PC-9 (cell line): Measurements from ENCODE around the gene TMEM74B. TPM values are rescaled to one million over a fixed set of nuclear protein-coding genes. Genes with fewer than 3 reads are reported as not detected.

ENCODE experiments used
- BruUV-seq: library from RNA; stranded (reverse); fragments of 400-500 nt; replicated peaks from 2 replicates; lab custom pipeline; 2021; lab: Mats Ljungman, UMichigan
- CTCF ChIA-PET: fragments of 300-600 bp; sonication (Branson Sonifier 250); formaldehyde crosslinking; loops from one replicate; lab custom pipeline; 2022; ENCODE audit warnings: antibody characterized with exemption; lab: Charles Lee
- POLR2A ChIA-PET: fragments of 300-600 bp; sonication (Branson Sonifier 250); formaldehyde crosslinking; loops from one replicate; lab custom pipeline; 2022; ENCODE audit warnings: antibody characterized with exemption; ENCODE audit not compliant: unreplicated experiment; lab: Charles Lee
- DNase-seq, 2 experiments: peaks; one replicate each; pipeline versions ENCODE4 v3.0.0 to v3.0.0-alpha.2; 2015 to 2022; ENCODE audit warnings: mixed read lengths in 1 of 2
- H2AFZ ChIP-seq: fragments of 200-600 bp; sonication (generic); 2 replicates; pipeline ENCODE4 v1.8.1; 2017; ENCODE audit warnings: antibody characterized with exemption
- H3F3A ChIP-seq: fragments of 200-600 bp; sonication (generic); 2 replicates; pipeline ENCODE4 v1.8.1; 2017; ENCODE audit warnings: antibody characterized with exemption, mild to moderate bottlenecking, low read depth; ENCODE audit not compliant: insufficient read depth
- H3K27ac ChIP-seq: fragments of 200-600 bp; sonication (generic); 2 replicates; pipeline ENCODE4 v1.6.1; 2016; ENCODE audit warnings: mixed run types
- H3K27me3 ChIP-seq: fragments of 200-600 bp; sonication (generic); 2 replicates; pipeline ENCODE4 v1.6.1; 2016; ENCODE audit warnings: low read depth, mixed run types; ENCODE audit not compliant: insufficient read depth
- H3K36me3 ChIP-seq: fragments of 200-600 bp; sonication (generic); 2 replicates; pipeline ENCODE4 v1.6.1; 2016; ENCODE audit warnings: low read depth, mixed run types
- H3K4me1 ChIP-seq: fragments of 200-600 bp; sonication (generic); replicated peaks from 2 replicates; pipeline ENCODE4 v1.6.1; 2016; ENCODE audit warnings: mixed run types; ENCODE audit not compliant: insufficient read depth
- H3K4me2 ChIP-seq: fragments of 200-600 bp; sonication (generic); 2 replicates; pipeline ENCODE4 v1.6.1; 2017; ENCODE audit warnings: mixed run types
- H3K4me3 ChIP-seq: fragments of 200-600 bp; sonication (generic); 2 replicates; pipeline ENCODE4 v1.6.1; 2016; ENCODE audit warnings: mixed run types
- H3K79me2 ChIP-seq: fragments of 200-600 bp; sonication (generic); 2 replicates; pipeline ENCODE4 v1.6.1; 2017; ENCODE audit warnings: low read depth, mixed run types
- H3K9me2 ChIP-seq: fragments of 200-600 bp; sonication (generic); 2 replicates; pipeline ENCODE4 v1.8.1; 2017; ENCODE audit warnings: mild to moderate bottlenecking; ENCODE audit not compliant: insufficient read depth
- H3K9me3 ChIP-seq: fragments of 200-600 bp; sonication (generic); 2 replicates; pipeline ENCODE4 v1.8.1; 2016; ENCODE audit warnings: low read depth; ENCODE audit not compliant: insufficient read depth
- H4K20me1 ChIP-seq: fragments of 200-600 bp; sonication (generic); 2 replicates; pipeline ENCODE4 v1.8.1; 2017; ENCODE audit not compliant: insufficient read depth
- EZH2 ChIP-seq: fragments of 200-600 bp; sonication (generic); IDR thresholded peaks from 2 replicates; pipeline ENCODE4 v1.8.0; 2017; ENCODE audit warnings: antibody characterized with exemption, low read depth
- intact Hi-C: fragments of 100-400 bp; cut with micrococcal nuclease; formaldehyde crosslinking; loops from one replicate; pipeline ENCODE4 v1.10.0; 2022; ENCODE audit not compliant: unreplicated experiment
- total RNA-seq: library from RNA; stranded (reverse); gene quantifications from 2 replicates; pipeline ENCODE4 v1.2.3, GENCODE V29; 2021
- TF ChIP-seq, protein P1 (sequence below): fragments of 200-600 bp; sonication (generic); conservative IDR thresholded peaks from 2 replicates; pipeline ENCODE4 v1.6.1; 2017; ENCODE audit warnings: mixed run types, antibody characterized with exemption, mild to moderate bottlenecking, moderate library complexity

TMEM74B gene
- total RNA-seq, 1 experiment from 2014 or later, result 0.44 TPM

DNA sequence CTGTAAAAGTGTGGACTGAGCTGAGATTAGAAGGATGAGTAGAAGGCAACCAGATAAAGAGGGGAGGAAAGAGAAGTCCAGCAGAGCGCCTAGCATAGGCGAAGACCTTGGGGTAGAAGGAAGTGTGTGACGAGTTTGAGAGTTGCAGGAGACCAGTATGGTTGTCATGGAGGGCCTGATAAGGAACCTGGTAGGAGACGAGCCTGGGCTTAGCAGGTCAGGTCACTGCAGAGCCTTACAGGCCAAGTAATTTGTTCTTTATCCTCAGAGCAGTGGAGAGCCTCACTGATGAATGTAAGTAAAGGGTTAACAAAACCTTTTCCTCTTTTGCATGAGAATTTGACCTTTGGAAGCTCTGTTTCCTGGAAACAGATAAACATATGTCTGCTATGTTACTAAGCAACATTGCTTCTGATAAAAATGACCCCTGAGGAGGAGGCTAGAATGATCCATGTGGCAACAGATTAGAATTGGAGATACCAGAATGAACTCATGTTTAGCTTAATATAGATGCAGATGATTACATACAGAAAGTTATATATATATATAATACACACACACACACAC is 2.9 kb upstream of the TMEM74B start:
- Histone ChIP-seq H3K9me3 (no peaks in the 10 kb centered on the region), H2AFZ (no peak overlapping the region), H3K79me2 (no peaks in the 10 kb centered on the region), H3K4me3 (no peak overlapping the region), H3K36me3 (no peaks in the 10 kb centered on the region), H4K20me1 (no peaks in the 10 kb centered on the region), H3K27ac (no peak overlapping the region), H3K4me2 (no peak overlapping the region), H3K4me1 (no peaks in the 10 kb centered on the region), H3F3A (no peaks in the 10 kb centered on the region), H3K27me3 (peaks cover 40% of the 10 kb centered on the region), H3K9me2 (no peaks in the 10 kb centered on the region)
- POLR2A ChIA-PET, result no interaction called here
- TF ChIP-seq, protein P1, sequence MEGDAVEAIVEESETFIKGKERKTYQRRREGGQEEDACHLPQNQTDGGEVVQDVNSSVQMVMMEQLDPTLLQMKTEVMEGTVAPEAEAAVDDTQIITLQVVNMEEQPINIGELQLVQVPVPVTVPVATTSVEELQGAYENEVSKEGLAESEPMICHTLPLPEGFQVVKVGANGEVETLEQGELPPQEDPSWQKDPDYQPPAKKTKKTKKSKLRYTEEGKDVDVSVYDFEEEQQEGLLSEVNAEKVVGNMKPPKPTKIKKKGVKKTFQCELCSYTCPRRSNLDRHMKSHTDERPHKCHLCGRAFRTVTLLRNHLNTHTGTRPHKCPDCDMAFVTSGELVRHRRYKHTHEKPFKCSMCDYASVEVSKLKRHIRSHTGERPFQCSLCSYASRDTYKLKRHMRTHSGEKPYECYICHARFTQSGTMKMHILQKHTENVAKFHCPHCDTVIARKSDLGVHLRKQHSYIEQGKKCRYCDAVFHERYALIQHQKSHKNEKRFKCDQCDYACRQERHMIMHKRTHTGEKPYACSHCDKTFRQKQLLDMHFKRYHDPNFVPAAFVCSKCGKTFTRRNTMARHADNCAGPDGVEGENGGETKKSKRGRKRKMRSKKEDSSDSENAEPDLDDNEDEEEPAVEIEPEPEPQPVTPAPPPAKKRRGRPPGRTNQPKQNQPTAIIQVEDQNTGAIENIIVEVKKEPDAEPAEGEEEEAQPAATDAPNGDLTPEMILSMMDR, result no peak
- TF ChIP-seq EZH2, result no peak
- intact Hi-C loops, result no loop called here
- DNase-seq, result peak in 1 of 2 experiments; percentile 56
- no TSS peak for BruUV-seq
- CTCF ChIA-PET, result interaction anchor here (1.3 kb wide), 1 partner anchor 12 kb away, joined by 3 read pairs; no protein-coding TSS in a partner anchor

DNA sequence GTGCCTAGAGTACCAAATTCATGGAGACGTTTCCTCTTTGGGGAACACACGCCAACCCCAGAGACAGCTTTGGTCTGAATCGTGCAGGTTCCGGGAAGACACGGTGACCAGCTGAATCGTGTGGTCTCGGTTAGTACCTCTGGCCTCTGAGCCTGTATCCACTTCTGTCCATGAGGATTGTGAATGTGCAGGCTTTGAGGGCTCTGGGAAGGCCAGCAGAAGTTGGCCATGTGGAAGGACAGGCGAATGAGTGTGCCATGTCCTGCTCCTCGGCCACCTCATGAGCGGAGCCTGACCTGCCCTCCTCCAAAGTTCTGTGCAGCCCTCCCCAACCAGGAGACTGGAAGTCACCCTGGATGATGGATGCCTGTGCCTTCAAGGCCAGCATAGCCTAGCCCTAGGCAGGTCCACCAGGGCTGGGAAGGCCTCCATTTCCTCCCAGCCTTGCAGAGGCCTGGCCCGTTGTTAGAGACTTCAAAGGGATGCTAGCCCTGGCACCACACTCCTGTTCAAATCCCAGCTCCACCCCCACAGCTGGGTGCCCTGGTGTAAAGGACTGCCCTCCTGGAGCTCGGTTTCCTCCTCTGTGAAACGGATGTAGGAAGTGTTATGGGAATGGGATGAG is 1.7 kb upstream of the TMEM74B start:
- Histone ChIP-seq H3K4me1 (no peaks in the 10 kb centered on the region), H3K9me3 (no peaks in the 10 kb centered on the region), H3K4me2 (no peak overlapping the region), H3K4me3 (no peak overlapping the region), H3F3A (no peaks in the 10 kb centered on the region), H3K9me2 (no peaks in the 10 kb centered on the region), H2AFZ (no peak overlapping the region), H3K27me3 (peaks cover 33% of the 10 kb centered on the region), H4K20me1 (no peaks in the 10 kb centered on the region), H3K79me2 (no peaks in the 10 kb centered on the region), H3K36me3 (no peaks in the 10 kb centered on the region), H3K27ac (no peak overlapping the region)
- ChIA-PET CTCF (interaction anchor here (1.3 kb wide), 1 partner anchor 14 kb away, joined by 3 read pairs; no protein-coding TSS in a partner anchor), POLR2A (no interaction called here)
- intact Hi-C loops, result no loop called here
- no peak for TF ChIP-seq EZH2
- TF ChIP-seq, protein P1, result no peak
- no peak for DNase-seq
- BruUV-seq, result no TSS peak

DNA sequence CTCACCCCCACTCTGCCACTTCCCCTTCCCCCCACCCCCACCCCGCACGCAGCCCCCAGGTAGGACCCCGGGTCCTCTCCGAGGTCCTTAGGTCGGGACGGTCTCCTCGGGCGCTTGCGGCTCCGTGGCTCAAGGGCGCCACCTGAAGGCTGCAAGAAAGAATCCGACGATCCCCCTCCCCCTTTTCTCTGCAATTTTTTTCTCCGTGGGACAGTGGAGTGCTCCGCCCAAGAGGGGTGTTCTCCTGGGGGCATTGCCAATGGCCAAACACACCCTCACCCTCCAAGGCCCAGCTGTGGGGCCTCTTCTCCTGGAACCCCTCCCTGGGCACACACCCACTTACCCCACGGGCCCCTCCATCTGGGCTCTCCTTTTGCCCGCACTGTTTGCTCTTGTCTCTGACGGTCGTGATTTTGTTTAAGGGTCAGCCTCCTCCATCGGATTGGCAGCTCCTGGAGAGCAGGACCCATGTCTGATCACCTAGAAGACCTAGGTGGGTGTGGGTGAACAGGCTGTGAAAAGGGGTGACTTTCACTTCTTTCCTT is 1.1 kb upstream of the TMEM74B start:
- H3K4me2 ChIP-seq, result peak overlapping the region; percentile 59
- H3K4me1 ChIP-seq, result no peaks in the 10 kb centered on the region
- TF ChIP-seq EZH2, result no peak
- TF ChIP-seq, protein P1, result peak; percentile 69
- H3K36me3 ChIP-seq, result no peaks in the 10 kb centered on the region
- no peaks in the 10 kb centered on the region for H3K9me3 ChIP-seq
- no peak overlapping the region for H3K27ac ChIP-seq
- 0 out of 2 replicates have a peak overlapping the region, but pooled peaks have one; percentile 11 for H3K4me3 ChIP-seq
- DNase-seq, result peak in 1 of 2 experiments; percentile 56
- ChIA-PET CTCF (no interaction called here), POLR2A (no interaction called here)
- H3K9me2 ChIP-seq, result no peaks in the 10 kb centered on the region
- H2AFZ ChIP-seq, result no peak overlapping the region
- no TSS peak for BruUV-seq
- H4K20me1 ChIP-seq, result no peaks in the 10 kb centered on the region
- peaks cover 29% of the 10 kb centered on the region for H3K27me3 ChIP-seq
- intact Hi-C loops, result no loop called here
- H3K79me2 ChIP-seq, result no peaks in the 10 kb centered on the region
- H3F3A ChIP-seq, result no peaks in the 10 kb centered on the region
